Amygdala (tissue), 56 donors: ENCODE measurements around the gene BUD13.

Source experiments
- DNase-seq, 56 donors: peaks; one replicate each; lab custom pipeline; 2025; lab: John Stamatoyannopoulos, UW

The BUD13 gene

GRCh38 chr11:116793772-116794097 lies 20.9 kb upstream of the BUD13 start:
- DNase-seq: no peak

- DNase-seq: no peak
These were observed 20.3 kb upstream of the BUD13 start for GRCh38 chr11:116792869-116793771.

GRCh38 chr11:116792144-116792868 lies 19.5 kb upstream of the BUD13 start:
- DNase-seq: no peak

GRCh38 chr11:116791813-116792143 lies 19.0 kb upstream of the BUD13 start, which contains the start of gene APOA5:
Gene APOA5 (minus strand): TSS chr11:116791879. CDS start chr11:116791860, 19 bp downstream.
- DNase-seq: no peak

GRCh38 chr11:116791002-116791812 lies 18.4 kb upstream of the BUD13 start:
- DNase-seq: peak in 52 of 56 donors; percentile 1 to 90 (median 60)

- no peak for DNase-seq
These were observed 17.6 kb upstream of the BUD13 start for GRCh38 chr11:116790167-116791001.

- no peak for DNase-seq
These were observed 16.2 kb upstream of the BUD13 start for GRCh38 chr11:116788975-116789374.

- DNase-seq: no peak
These were observed 15.7 kb upstream of the BUD13 start for GRCh38 chr11:116788534-116788933.

- peak in 55 of 56 donors; percentile 25 to 87 (median 71) for DNase-seq
These were observed 15.1 kb upstream of the BUD13 start, which contains the start of gene ZPR1 for GRCh38 chr11:116787786-116788486. Gene ZPR1 (minus strand): TSS chr11:116788023. CDS start chr11:116787990, 33 bp downstream.

- no peak for DNase-seq
These were observed 14.6 kb upstream of the BUD13 start for GRCh38 chr11:116787436-116787785.

- DNase-seq: no peak
These were observed 14.2 kb upstream of the BUD13 start for GRCh38 chr11:116786966-116787365.

GRCh38 chr11:116786326-116786725 lies 13.5 kb upstream of the BUD13 start:
- no peak for DNase-seq

- no peak for DNase-seq
These were observed 9.9 kb upstream of the BUD13 start for GRCh38 chr11:116782728-116783127.

GRCh38 chr11:116778556-116778955 lies 5.8 kb upstream of the BUD13 start:
- no peak for DNase-seq

- no peak for DNase-seq
These were observed 4.3 kb upstream of the BUD13 start for GRCh38 chr11:116777056-116777455.

- DNase-seq: no peak
These were observed 3.8 kb upstream of the BUD13 start for GRCh38 chr11:116776522-116776984.

GRCh38 chr11:116775975-116776374 lies 3.2 kb upstream of the BUD13 start:
- DNase-seq: no peak

GRCh38 chr11:116774661-116775060 lies 1.9 kb upstream of the BUD13 start:
- peak in 1 of 56 donors; percentile 4 for DNase-seq
